GM13977 (cell line): ENCODE measurements around the gene DERL2.

Source experiments
- DNase-seq: peaks from one replicate; pipeline ENCODE4 v3.0.0; 2012; ENCODE audit warnings: low spot score
- CTCF ChIP-seq: IDR thresholded peaks from 2 replicates; pipeline ENCODE4 v1.5.1; 2012; ENCODE audit warnings: mild to moderate bottlenecking, control low read depth; ENCODE audit not compliant: insufficient read depth; ENCODE audit errors: extremely low read depth, missing control alignments
- in situ Hi-C: fragments of 300-500 bp; cut with MboI; formaldehyde crosslinking; loops from one replicate; pipeline ENCODE4 v1.12.0; 2022; ENCODE audit warnings: low sequenced_read_pairs, low pct_unique_long_range_greater_than_20kb, mixed read lengths, inconsistent platforms; ENCODE audit not compliant: unreplicated experiment

DERL2 gene

GRCh38 chr17:5486206-5487124 lies 487 bp upstream of the DERL2 start, which contains the start of gene MIS12:
Gene MIS12, plus strand, starts transcription at chr17:5486566. Its CDS starts 2,297 bp downstream, at chr17:5488863.
- in situ Hi-C loops = no loop called here
- TF ChIP-seq CTCF = no peak
- peak; percentile 98 for DNase-seq

GRCh38 chr17:5481451-5481850 lies 4.5 kb downstream of the DERL2 start:
- DNase-seq = no peak
- in situ Hi-C loops = no loop called here
- no peak for TF ChIP-seq CTCF

- TF ChIP-seq CTCF = no peak
- in situ Hi-C loops = no loop called here
- DNase-seq = no peak
Observed at GRCh38 chr17:5480962-5481361, 5.0 kb downstream of the DERL2 start.

GRCh38 chr17:5478992-5479391 lies 7.0 kb downstream of the DERL2 start:
- in situ Hi-C loops = no loop called here
- no peak for DNase-seq
- no peak for TF ChIP-seq CTCF

GRCh38 chr17:5473906-5474305 lies 12.1 kb downstream of the DERL2 start:
- no peak for TF ChIP-seq CTCF
- in situ Hi-C loops = no loop called here
- no peak for DNase-seq

GRCh38 chr17:5472511-5472910 lies 13.5 kb downstream of the DERL2 start:
- TF ChIP-seq CTCF = no peak
- in situ Hi-C loops = no loop called here
- DNase-seq = no peak

GRCh38 chr17:5468075-5468473 lies 17.9 kb downstream of the DERL2 start:
- in situ Hi-C loops = no loop called here
- peak; percentile 29 for DNase-seq
- TF ChIP-seq CTCF = no peak
